Ishikawa (cell line): Measurements from ENCODE around the gene TRAK2.

Experiments used
- CEBPB ChIP-seq: IDR thresholded peaks from 2 replicates; pipeline ENCODE4 v1.6.1; 2012
- CREB1 ChIP-seq: IDR thresholded peaks from 2 replicates; pipeline ENCODE4 v1.6.1; 2012; ENCODE audit warnings: low read depth
- EGR1 ChIP-seq: IDR thresholded peaks from 2 replicates; pipeline ENCODE4 v1.6.1; 2012
- EP300 ChIP-seq: IDR thresholded peaks from 2 replicates; pipeline ENCODE4 v1.6.1; 2012; ENCODE audit warnings: borderline replicate concordance
- FOXM1 ChIP-seq: IDR thresholded peaks from 2 replicates; pipeline ENCODE4 v1.6.1; 2012; ENCODE audit warnings: low read depth, borderline replicate concordance
- MAX ChIP-seq: IDR thresholded peaks from 2 replicates; pipeline ENCODE4 v1.6.1; 2012
- NFIC ChIP-seq: IDR thresholded peaks from 2 replicates; pipeline ENCODE4 v1.6.1; 2012
- RAD21 ChIP-seq: IDR thresholded peaks from 2 replicates; pipeline ENCODE4 v1.6.1; 2012; ENCODE audit warnings: low read depth
- TAF1 ChIP-seq: IDR thresholded peaks from 2 replicates; pipeline ENCODE4 v1.6.1; 2012; ENCODE audit warnings: low read depth, mild to moderate bottlenecking
- TCF12 ChIP-seq: IDR thresholded peaks from 2 replicates; pipeline ENCODE4 v1.6.1; 2012; ENCODE audit warnings: low read depth
- TEAD4 ChIP-seq: IDR thresholded peaks from 2 replicates; pipeline ENCODE4 v1.6.1; 2012
- YY1 ChIP-seq: IDR thresholded peaks from 2 replicates; pipeline ENCODE4 v1.6.1; 2012; ENCODE audit warnings: low read depth
- ZBTB7A ChIP-seq: IDR thresholded peaks from 2 replicates; pipeline ENCODE4 v1.6.1; 2012; ENCODE audit warnings: low read depth
- TF ChIP-seq, protein P1 (sequence below): IDR thresholded peaks from 2 replicates; pipeline ENCODE4 v1.6.1; 2012; ENCODE audit warnings: low read depth, mild to moderate bottlenecking
- TF ChIP-seq, protein P2 (sequence below): IDR thresholded peaks from 2 replicates; pipeline ENCODE4 v1.6.1; 2012

TRAK2 gene

DNA sequence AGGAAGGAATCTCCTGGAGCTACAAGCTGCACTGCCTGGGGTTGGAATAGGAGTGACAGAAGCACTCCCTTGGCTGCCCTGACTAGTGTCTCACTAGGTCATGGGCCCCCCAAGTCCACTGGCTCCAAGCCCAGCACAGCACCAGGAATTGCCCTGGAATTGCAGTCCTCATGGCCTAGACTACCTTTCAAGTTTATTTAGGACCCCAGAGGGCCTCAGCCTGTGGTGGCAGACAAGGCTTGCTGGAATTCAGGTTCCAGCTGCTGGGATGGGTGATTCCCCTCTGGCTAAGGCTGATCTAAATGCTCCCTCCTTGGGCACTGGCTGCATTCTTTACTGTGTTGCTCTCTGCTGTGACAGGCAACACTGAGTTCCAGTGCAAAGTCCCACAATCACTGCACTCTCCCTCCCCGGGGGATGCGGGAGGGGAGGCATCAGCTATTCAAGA lies 14.3 kb upstream of the TRAK2 start:
- no peak for TF ChIP-seq EP300
- no peak for TF ChIP-seq NFIC
- no peak for TF ChIP-seq RAD21
- TF ChIP-seq YY1 = no peak
- no peak for TF ChIP-seq TAF1
- no peak for TF ChIP-seq FOXM1
- no peak for TF ChIP-seq EGR1
- TF ChIP-seq, protein P1, sequence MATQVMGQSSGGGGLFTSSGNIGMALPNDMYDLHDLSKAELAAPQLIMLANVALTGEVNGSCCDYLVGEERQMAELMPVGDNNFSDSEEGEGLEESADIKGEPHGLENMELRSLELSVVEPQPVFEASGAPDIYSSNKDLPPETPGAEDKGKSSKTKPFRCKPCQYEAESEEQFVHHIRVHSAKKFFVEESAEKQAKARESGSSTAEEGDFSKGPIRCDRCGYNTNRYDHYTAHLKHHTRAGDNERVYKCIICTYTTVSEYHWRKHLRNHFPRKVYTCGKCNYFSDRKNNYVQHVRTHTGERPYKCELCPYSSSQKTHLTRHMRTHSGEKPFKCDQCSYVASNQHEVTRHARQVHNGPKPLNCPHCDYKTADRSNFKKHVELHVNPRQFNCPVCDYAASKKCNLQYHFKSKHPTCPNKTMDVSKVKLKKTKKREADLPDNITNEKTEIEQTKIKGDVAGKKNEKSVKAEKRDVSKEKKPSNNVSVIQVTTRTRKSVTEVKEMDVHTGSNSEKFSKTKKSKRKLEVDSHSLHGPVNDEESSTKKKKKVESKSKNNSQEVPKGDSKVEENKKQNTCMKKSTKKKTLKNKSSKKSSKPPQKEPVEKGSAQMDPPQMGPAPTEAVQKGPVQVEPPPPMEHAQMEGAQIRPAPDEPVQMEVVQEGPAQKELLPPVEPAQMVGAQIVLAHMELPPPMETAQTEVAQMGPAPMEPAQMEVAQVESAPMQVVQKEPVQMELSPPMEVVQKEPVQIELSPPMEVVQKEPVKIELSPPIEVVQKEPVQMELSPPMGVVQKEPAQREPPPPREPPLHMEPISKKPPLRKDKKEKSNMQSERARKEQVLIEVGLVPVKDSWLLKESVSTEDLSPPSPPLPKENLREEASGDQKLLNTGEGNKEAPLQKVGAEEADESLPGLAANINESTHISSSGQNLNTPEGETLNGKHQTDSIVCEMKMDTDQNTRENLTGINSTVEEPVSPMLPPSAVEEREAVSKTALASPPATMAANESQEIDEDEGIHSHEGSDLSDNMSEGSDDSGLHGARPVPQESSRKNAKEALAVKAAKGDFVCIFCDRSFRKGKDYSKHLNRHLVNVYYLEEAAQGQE = no peak
- no peak for TF ChIP-seq TEAD4
- TF ChIP-seq CREB1 = no peak

- no peak for TF ChIP-seq ZBTB7A
- no peak for TF ChIP-seq YY1
These were observed 13.3 kb upstream of the TRAK2 start for GRCh38 chr2:201464547-201464946.

GRCh38 chr2:201460532-201460931 lies 9.3 kb upstream of the TRAK2 start:
- TF ChIP-seq TEAD4 (no peak), MAX (no peak), RAD21 (no peak), FOXM1 (no peak), TAF1 (no peak), CREB1 (no peak), YY1 (no peak), ZBTB7A (no peak), CEBPB (no peak), EP300 (no peak), EGR1 (no peak), TCF12 (no peak), NFIC (no peak)
- TF ChIP-seq, protein P2, sequence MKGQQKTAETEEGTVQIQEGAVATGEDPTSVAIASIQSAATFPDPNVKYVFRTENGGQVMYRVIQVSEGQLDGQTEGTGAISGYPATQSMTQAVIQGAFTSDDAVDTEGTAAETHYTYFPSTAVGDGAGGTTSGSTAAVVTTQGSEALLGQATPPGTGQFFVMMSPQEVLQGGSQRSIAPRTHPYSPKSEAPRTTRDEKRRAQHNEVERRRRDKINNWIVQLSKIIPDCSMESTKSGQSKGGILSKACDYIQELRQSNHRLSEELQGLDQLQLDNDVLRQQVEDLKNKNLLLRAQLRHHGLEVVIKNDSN = no peak
- TF ChIP-seq, protein P1 = no peak

DNA sequence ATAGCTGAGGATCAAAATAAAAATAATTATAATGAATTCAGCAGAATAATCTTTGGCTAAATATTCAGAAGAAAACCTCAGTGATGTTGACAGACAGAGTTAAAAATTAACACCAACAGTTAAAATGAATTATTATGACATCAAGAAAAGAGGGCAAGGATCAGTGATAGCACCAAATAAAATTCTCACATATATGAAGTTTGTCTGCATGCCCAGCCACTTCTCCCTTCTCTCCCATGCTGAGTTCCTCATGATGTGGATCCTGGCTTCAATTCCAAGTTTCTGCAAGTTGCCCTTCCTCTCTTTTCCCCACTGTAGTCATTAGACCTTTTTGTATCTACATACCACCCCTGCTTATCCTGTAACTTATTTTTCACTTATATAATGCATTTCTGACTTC lies 7.1 kb upstream of the TRAK2 start:
- TF ChIP-seq TAF1 (no peak), FOXM1 (no peak), CREB1 (no peak), NFIC (no peak), TEAD4 (no peak), YY1 (no peak), TCF12 (no peak), EP300 (no peak), MAX (no peak), RAD21 (no peak), EGR1 (no peak), ZBTB7A (no peak), CEBPB (no peak)
- TF ChIP-seq, protein P2 = no peak
- TF ChIP-seq, protein P1 = no peak

GRCh38 chr2:201452922-201453643 lies 1.8 kb upstream of the TRAK2 start:
- TF ChIP-seq TAF1 (no peak), EP300 (no peak), RAD21 (no peak), NFIC (no peak), TEAD4 (no peak)
- TF ChIP-seq, protein P2 = no peak
- TF ChIP-seq, protein P1 = no peak
